HepG2 (cell line): ENCODE data around the gene LRRC74B. TPM values are rescaled to one million over a fixed set of nuclear protein-coding genes. Genes with fewer than 3 reads are reported as not detected.

ENCODE experiments used
- ATAC-seq: fragments of 200-7000 bp; cut with Tn5 transposase; 3 replicates; pipeline ENCODE4 v1.9.1; 2020; ENCODE audit warnings: mild to moderate bottlenecking, moderate library complexity
- BruUV-seq: library from RNA; stranded (reverse); fragments of 400-500 nt; replicated peaks from 2 replicates; lab custom pipeline; 2021; lab: Mats Ljungman, UMichigan
- CTCF ChIA-PET: fragments of 300-600 bp; formaldehyde crosslinking; extraction: SDS; loops from one replicate; lab custom pipeline; 2021; ENCODE audit warnings: low total read pairs, inconsistent platforms, low intra/inter-chr PET ratio; lab: Yijun Ruan, JAX
- POLR2A ChIA-PET: fragments of 350-600 bp; sonication (Branson Sonifier 250); formaldehyde crosslinking; loops from one replicate; lab custom pipeline; 2020; ENCODE audit warnings: antibody characterized with exemption, inconsistent platforms; lab: Yijun Ruan, JAX
- DNase-seq: peaks from one replicate; pipeline ENCODE4 v3.0.0-alpha.2; 2015; ENCODE audit warnings: low spot score
- FAIRE-seq: peaks from 3 replicates; lab custom pipeline; 2011; peaks lifted over from hg19 to GRCh38; lab: Jason Lieb, UNC
- H2AFZ ChIP-seq: one replicate; pipeline ENCODE4 v1.6.1; 2011; ENCODE audit warnings: low read length, inconsistent platforms
- H3K27ac ChIP-seq: fragments of 300-600 bp; 3 replicates; pipeline ENCODE4 v1.8.0; 2011; ENCODE audit warnings: mixed run types, mild to moderate bottlenecking, mixed read lengths, low read length, inconsistent platforms; ENCODE audit not compliant: insufficient read depth; ENCODE audit errors: extremely low read length
- H3K27me3 ChIP-seq, 2 experiments: fragments of 200-600 bp in 1 of 2; 2 replicates in 1 of 2; 3 replicates in 1 of 2; pipeline versions ENCODE4 v1.6.0 to v1.8.0; 2011; ENCODE audit warnings: low read length in 2 of 2, mild to moderate bottlenecking in 2 of 2, moderate library complexity in 2 of 2, inconsistent platforms in 1 of 2; ENCODE audit not compliant: insufficient read depth in 2 of 2, control insufficient read depth in 1 of 2
- H3K36me3 ChIP-seq, 2 experiments: fragments of 200-600 bp in 1 of 2; replicated peaks in 1 of 2; 2 replicates in 1 of 2; 3 replicates in 1 of 2; pipeline versions ENCODE4 v1.5.1 to v1.8.0; 2011; ENCODE audit warnings: low read length in 2 of 2, inconsistent platforms in 1 of 2; ENCODE audit not compliant: insufficient read depth in 2 of 2, control insufficient read depth in 1 of 2
- H3K4me1 ChIP-seq: 2 replicates; pipeline ENCODE4 v1.5.1; 2012; ENCODE audit warnings: low read length, inconsistent platforms; ENCODE audit not compliant: insufficient read depth
- H3K4me2 ChIP-seq: 2 replicates; pipeline ENCODE4 v1.6.0; 2011; ENCODE audit warnings: low read depth, low read length, inconsistent platforms
- H3K4me3 ChIP-seq, 3 experiments: fragments of 200-600 bp in 1 of 3; sonication (generic), shearing (Covaris generic) in 1 of 3; replicated peaks in 1 of 3; 2 replicates each; pipeline ENCODE4 v1.5.1; 2011 to 2016; ENCODE audit warnings: low read length in 3 of 3, inconsistent platforms in 2 of 3, low read depth in 2 of 3, mild to moderate bottlenecking in 2 of 3, control low read depth in 1 of 3, mixed read lengths in 1 of 3; ENCODE audit not compliant: insufficient read depth in 1 of 3
- H3K79me2 ChIP-seq: one replicate; pipeline ENCODE4 v1.6.1; 2011; ENCODE audit warnings: low read length, inconsistent platforms; ENCODE audit not compliant: insufficient read depth
- H3K9ac ChIP-seq: 2 replicates; pipeline ENCODE4 v1.6.0; 2011; ENCODE audit warnings: mild to moderate bottlenecking, low read depth, low read length, inconsistent platforms; ENCODE audit not compliant: insufficient read depth
- H3K9me3 ChIP-seq: 2 replicates; pipeline ENCODE4 v1.5.1; 2012; ENCODE audit warnings: mild to moderate bottlenecking, low read length
- H4K20me1 ChIP-seq: 2 replicates; pipeline ENCODE4 v1.6.0; 2011; ENCODE audit warnings: inconsistent platforms, mild to moderate bottlenecking, low read length, moderate library complexity; ENCODE audit not compliant: insufficient read depth
- HNRNPUL1 ChIP-seq: fragments of 200-400 bp; formaldehyde crosslinking; IDR thresholded peaks from 2 replicates; pipeline ENCODE4 v1.6.1; 2017; ENCODE audit warnings: low read depth, mild to moderate bottlenecking, low read length, moderate library complexity
- POGZ ChIP-seq: sonication (generic); formaldehyde crosslinking; IDR thresholded peaks from 2 replicates; pipeline ENCODE4 v1.4.0; 2020; ENCODE audit warnings: mild to moderate bottlenecking, missing genetic modification reagents
- TCF7 ChIP-seq: sonication (generic); IDR thresholded peaks from 2 replicates; pipeline ENCODE4 v1.6.1; 2016; ENCODE audit warnings: antibody characterized with exemption, low read depth
- ZNF124 ChIP-seq: sonication (generic); formaldehyde crosslinking; IDR thresholded peaks from 2 replicates; pipeline ENCODE4 v1.4.0; 2020; ENCODE audit warnings: missing genetic modification reagents
- ZNF350 ChIP-seq: sonication (generic); formaldehyde crosslinking; IDR thresholded peaks from 2 replicates; pipeline ENCODE4 v1.4.0; 2020; ENCODE audit warnings: mild to moderate bottlenecking, low read depth, missing genetic modification reagents, borderline replicate concordance
- ZNF484 ChIP-seq: sonication (generic); formaldehyde crosslinking; IDR thresholded peaks from 2 replicates; pipeline ENCODE4 v1.5.1; 2020; ENCODE audit warnings: mild to moderate bottlenecking, low read depth, missing genetic modification reagents, borderline replicate concordance
- ZNF530 ChIP-seq: sonication (generic); formaldehyde crosslinking; IDR thresholded peaks from 2 replicates; pipeline ENCODE4 v1.5.0; 2020; ENCODE audit warnings: low read depth, mild to moderate bottlenecking, missing genetic modification reagents
- ZNF644 ChIP-seq: IDR thresholded peaks from 2 replicates; pipeline ENCODE4 v1.6.1; 2016; ENCODE audit warnings: low read depth
- ZNF784 ChIP-seq: sonication (generic); formaldehyde crosslinking; IDR thresholded peaks from 2 replicates; pipeline ENCODE4 v1.5.1; 2020; ENCODE audit warnings: missing genetic modification reagents, mild to moderate bottlenecking, borderline replicate concordance
- ZSCAN5A ChIP-seq: sonication (generic); formaldehyde crosslinking; IDR thresholded peaks from 2 replicates; pipeline ENCODE4 v1.8.0; 2022; ENCODE audit warnings: mild to moderate bottlenecking, missing genetic modification reagents, borderline replicate concordance
- ZZZ3 ChIP-seq: sonication (generic); formaldehyde crosslinking; IDR thresholded peaks from 2 replicates; pipeline ENCODE4 v1.4.0; 2020; ENCODE audit warnings: missing genetic modification reagents, mild to moderate bottlenecking, borderline replicate concordance
- WGBS: methylation state at CpG from one replicate; pipeline ENCODE4 v1.1.6; 2017; ENCODE audit warnings: low lambda C conversion rate; 5-methylcytosine and 5-hydroxymethylcytosine counted together
- in situ Hi-C: cut with HindIII; loops from 2 replicates; pipeline ENCODE4 v1.10.0; 2017; ENCODE audit warnings: low pct_unique_long_range_greater_than_20kb; ENCODE audit not compliant: extremely low pct_ligation_motif_present
- intact Hi-C: fragments of 100-400 bp; cut with micrococcal nuclease; formaldehyde crosslinking; loops from one replicate; pipeline ENCODE4 v1.10.0; 2022; ENCODE audit not compliant: unreplicated experiment
- polyA plus RNA-seq, 8 experiments: library from polyadenylated mRNA; depleted of rRNA in 3 of 8; stranded (reverse) in 7 of 8; unstranded in 1 of 8; fragments of >200 nt; fragmentation: Illumina TruSeq in 4 of 8; extraction: Trizol in 4 of 8; gene quantifications; 2 replicates each; pipeline versions ENCODE4 v1.2.1 to v1.2.3, GENCODE V29; 2011 to 2016; ENCODE audit warnings: low read depth in 4 of 8, missing spikeins in 1 of 8, mixed read lengths in 1 of 8; ENCODE audit not compliant: insufficient read depth in 1 of 8
- total RNA-seq, 5 experiments: library from RNA; depleted of rRNA; stranded (reverse); fragments of >200 nt; fragmentation: Illumina TruSeq; extraction: Trizol; gene quantifications; 2 replicates each; pipeline ENCODE4 v1.2.3, GENCODE V29; 2016; ENCODE audit warnings: low read depth in 1 of 5
- TF ChIP-seq, protein P1 (sequence below): sonication (generic); formaldehyde crosslinking; IDR thresholded peaks from 2 replicates; pipeline ENCODE4 v1.5.1; 2020; ENCODE audit warnings: missing genetic modification reagents, mild to moderate bottlenecking, borderline replicate concordance
- TF ChIP-seq, protein P2 (sequence below): IDR thresholded peaks from 2 replicates; pipeline ENCODE4 v1.6.1; 2016; ENCODE audit warnings: missing biosample characterization, missing genetic modification reagents, low read depth
- TF ChIP-seq, protein P3 (sequence below): sonication (generic); formaldehyde crosslinking; IDR thresholded peaks from 2 replicates; pipeline ENCODE4 v1.4.0; 2020; ENCODE audit warnings: missing genetic modification reagents; ENCODE audit errors: not compliant biosample characterization

LRRC74B gene
- total and polyA plus RNA-seq, 2 of the 13 experiments (the other 11 are each of a cell fraction or from before 2014, with no cell fraction given): not detected

GRCh38 chr22:21092797-21093554 lies 47.2 kb downstream of the LRRC74B start:
- DNase-seq (no peak), FAIRE-seq (no peak), ATAC-seq (no peak)
- H3K4me3 ChIP-seq: no peak overlapping the region
- intact Hi-C loops (no loop called here), in situ Hi-C loops (no loop called here)
- no peak overlapping the region for H3K9ac ChIP-seq
- H3K4me2 ChIP-seq: no peak overlapping the region
- BruUV-seq: no TSS peak
- POLR2A ChIA-PET: no interaction called here
- no peaks in the 10 kb centered on the region for H3K9me3 ChIP-seq
- no peak overlapping the region for H3K27ac ChIP-seq
- TF ChIP-seq ZNF350 (CRISPR knock-in tag): no peak
- TF ChIP-seq, protein P1, sequence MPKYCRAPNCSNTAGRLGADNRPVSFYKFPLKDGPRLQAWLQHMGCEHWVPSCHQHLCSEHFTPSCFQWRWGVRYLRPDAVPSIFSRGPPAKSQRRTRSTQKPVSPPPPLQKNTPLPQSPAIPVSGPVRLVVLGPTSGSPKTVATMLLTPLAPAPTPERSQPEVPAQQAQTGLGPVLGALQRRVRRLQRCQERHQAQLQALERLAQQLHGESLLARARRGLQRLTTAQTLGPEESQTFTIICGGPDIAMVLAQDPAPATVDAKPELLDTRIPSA: no peak
- TF ChIP-seq, protein P2, sequence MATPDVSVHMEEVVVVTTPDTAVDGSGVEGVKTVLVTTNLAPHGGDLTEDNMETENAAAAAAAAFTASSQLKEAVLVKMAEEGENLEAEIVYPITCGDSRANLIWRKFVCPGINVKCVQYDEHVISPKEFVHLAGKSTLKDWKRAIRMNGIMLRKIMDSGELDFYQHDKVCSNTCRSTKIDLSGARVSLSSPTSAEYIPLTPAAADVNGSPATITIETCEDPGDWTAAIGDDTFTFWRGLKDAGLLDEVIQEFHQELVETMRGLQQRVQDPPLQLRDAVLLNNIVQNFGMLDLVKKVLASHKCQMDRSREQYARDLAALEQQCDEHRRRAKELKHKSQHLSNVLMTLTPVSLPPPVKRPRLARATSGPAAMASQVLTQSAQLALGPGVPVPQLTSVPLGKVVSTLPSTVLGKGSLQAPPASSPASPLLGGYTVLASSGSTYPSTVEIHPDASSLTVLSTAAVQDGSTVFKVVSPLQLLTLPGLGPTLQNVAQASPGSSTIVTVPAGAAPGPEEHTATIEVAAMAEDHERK: no peak
- no peak for TF ChIP-seq ZNF124 (CRISPR knock-in tag)
- TF ChIP-seq ZNF484 (CRISPR knock-in tag): no peak
- no peak for TF ChIP-seq HNRNPUL1
- no peak for TF ChIP-seq TCF7
- TF ChIP-seq ZNF644: no peak
- TF ChIP-seq ZNF530 (CRISPR knock-in tag): no peak
- no peak for TF ChIP-seq ZNF784 (CRISPR knock-in tag)
- no peak for TF ChIP-seq POGZ (CRISPR knock-in tag)
- no peak for TF ChIP-seq ZSCAN5A (CRISPR knock-in tag)
- TF ChIP-seq, protein P3, sequence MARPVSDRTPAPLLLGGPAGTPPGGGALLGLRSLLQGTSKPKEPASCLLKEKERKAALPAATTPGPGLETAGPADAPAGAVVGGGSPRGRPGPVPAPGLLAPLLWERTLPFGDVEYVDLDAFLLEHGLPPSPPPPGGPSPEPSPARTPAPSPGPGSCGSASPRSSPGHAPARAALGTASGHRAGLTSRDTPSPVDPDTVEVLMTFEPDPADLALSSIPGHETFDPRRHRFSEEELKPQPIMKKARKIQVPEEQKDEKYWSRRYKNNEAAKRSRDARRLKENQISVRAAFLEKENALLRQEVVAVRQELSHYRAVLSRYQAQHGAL (CRISPR knock-in tag): no peak
- TF ChIP-seq ZZZ3: no peak
- H3K27me3 ChIP-seq: no peaks in the 10 kb centered on the region; a peak in 1 of 5 replicates
- no peaks in the 10 kb centered on the region for H4K20me1 ChIP-seq
- WGBS: 61% methylated on average over 3 of the region's 3 CpGs
- no peak overlapping the region for H2AFZ ChIP-seq
- H3K79me2 ChIP-seq: no peaks in the 10 kb centered on the region
- CTCF ChIA-PET: no interaction called here
- no peaks in the 10 kb centered on the region for H3K36me3 ChIP-seq
- H3K4me1 ChIP-seq: no peaks in the 10 kb centered on the region
